Activated CD4-positive, alpha-beta T cell treated with anti-CD3 and anti-CD28 coated beads, Interleukin-2, amount 10 ng/mL, durations not matched to agents 7 days and 5 days (primary cell): Measurements from ENCODE around the gene CELA3A. TPM values are rescaled to one million over a fixed set of nuclear protein-coding genes. Genes with fewer than 3 reads are reported as not detected.

ENCODE experiments used
- total RNA-seq, 2 experiments: library from RNA; stranded (reverse); gene quantifications; one replicate each; pipeline ENCODE4 v1.2.3, GENCODE V29; 2021

The CELA3A gene
- total RNA-seq, 2 experiments from 2014 or later = not detected

Other genes starting within 250 kb of the CELA3A start
- gene USP48, start 218.5 kb upstream of the CELA3A start, total RNA-seq = 10 to 100 TPM; 70.9 to 80.6 TPM
- gene LDLRAD2, start 189.4 kb upstream of the CELA3A start, total RNA-seq = not detected
- gene HSPG2, start 64.3 kb upstream of the CELA3A start, total RNA-seq = 1 to 10 TPM; 1.9 to 2.3 TPM
- gene CELA3B, start 24.6 kb upstream of the CELA3A start, total RNA-seq = not detected
- gene CDC42, start 51.1 kb downstream of the CELA3A start, total RNA-seq = 100 to 1,000 TPM; 378 to 413 TPM
- gene WNT4, start 141.4 kb downstream of the CELA3A start, total RNA-seq = not detected